ENCODE measurements around the gene THSD4. TPM values are rescaled to one million over a fixed set of nuclear protein-coding genes. Genes with fewer than 3 reads are reported as not detected.
A peak's percentile ranks its signal among the peaks of the same experiment; 100 is the strongest.
"Not testable (repeated sequence)": the region's sequence is repeated elsewhere in the genome, so short reads cannot be mapped to it uniquely, and the experiment has no call there.

THSD4 gene
- total RNA-seq, 1 donor: 50.9 TPM

DNA sequence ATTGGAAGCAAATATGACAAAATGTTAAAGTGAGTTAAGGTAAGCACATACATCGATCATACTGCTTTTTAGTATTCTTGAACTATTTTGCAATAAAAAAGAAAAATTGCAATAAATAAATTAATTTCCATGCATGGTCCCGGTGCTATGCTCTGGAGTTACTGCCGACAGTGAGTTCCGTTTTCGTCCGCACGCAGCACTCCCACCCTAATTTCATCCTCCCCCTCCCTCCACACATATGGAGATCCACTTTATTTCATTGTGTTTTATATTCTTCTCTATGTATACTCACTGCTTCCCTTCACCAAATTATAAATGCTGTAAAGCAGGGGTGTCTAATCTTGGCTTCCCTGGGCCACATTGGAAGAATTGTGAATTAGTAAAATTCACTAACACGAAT is 247.3 kb downstream of the THSD4 start:
- no peak for DNase-seq (ENCODE audit: low read depth)
- no peak overlapping the region for H3K4me3 ChIP-seq (ENCODE audit: low read depth, low read length)
- no peak for TF ChIP-seq CTCF (IDR thresholded peaks at IDR 0.05; ENCODE audit: insufficient read depth, low read length)

DNA sequence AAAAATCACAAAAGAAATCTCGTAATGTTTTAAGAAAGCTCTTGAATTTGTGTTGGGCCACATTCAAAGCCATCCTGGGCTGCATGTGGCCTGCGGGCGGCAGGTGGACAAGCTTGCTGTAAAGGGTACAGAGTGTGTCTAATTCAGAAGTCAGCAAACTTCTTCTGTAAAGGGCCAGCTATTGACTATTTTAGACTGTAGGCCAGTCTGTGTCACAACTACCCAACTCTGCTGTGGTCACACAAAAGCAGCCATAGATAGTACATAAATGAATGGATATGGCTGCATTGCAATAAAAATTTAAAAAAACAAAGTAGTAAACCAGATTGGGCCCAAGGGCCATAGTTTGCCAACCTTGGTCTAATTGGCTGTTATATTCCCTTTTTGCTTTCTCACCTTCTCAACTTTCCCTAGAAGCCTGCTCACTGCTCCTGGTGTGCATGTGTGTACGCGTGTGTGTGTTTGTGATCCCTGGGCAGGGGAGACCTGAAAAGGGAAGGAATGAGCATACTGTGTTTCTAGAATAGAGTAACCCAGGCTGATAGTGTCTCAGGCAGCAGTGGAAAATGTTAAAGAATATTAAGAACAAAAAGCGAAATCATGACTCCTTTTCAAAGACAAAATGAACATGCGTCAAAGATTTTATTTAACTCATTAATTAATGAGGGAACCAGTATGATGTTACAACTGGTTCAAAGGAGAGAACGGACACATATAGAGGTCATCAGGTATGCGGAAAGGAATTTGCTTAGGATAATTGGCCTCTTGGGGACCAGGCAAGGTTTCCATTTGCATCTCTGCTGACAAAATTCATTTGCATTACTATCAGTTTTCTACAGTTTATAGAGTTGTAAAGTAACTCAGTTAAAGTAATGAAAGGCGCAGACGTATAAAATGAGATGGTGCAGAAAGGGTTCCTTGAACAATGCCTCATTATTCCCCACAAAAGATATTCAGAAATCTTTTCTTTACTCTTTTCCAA is 248.0 kb downstream of the THSD4 start:
- TF ChIP-seq CTCF (IDR thresholded peaks at IDR 0.05; ENCODE audit: insufficient read depth, low read length): no peak
- no peak overlapping the region for H3K4me3 ChIP-seq (ENCODE audit: low read depth, low read length)
- DNase-seq (ENCODE audit: low read depth): no peak

DNA sequence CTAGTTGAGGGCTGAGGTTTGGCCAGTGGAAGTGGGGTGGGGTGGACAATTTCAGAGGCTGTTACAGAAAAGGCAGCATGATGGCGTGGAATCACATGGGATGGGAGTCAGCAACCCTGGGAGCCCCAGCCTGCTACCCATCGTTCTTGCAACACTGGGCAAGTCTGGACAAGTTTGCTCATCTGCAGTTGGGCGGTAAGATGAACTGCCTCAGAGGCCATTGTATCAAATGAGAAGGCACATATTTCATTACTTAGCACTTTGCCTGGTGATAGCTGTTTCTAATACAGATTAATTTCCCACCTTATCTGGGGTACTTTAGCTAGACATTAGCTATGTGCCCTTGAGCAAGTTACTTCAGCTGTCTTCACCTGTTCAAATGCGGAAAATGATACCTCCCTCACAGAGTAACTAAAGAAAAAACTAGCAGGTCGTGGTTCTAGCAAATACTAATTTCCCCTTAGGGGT is 248.9 kb downstream of the THSD4 start:
- no peak for DNase-seq (ENCODE audit: low read depth)
- no peak overlapping the region for H3K4me3 ChIP-seq (ENCODE audit: low read depth, low read length)
- no peak for TF ChIP-seq CTCF (IDR thresholded peaks at IDR 0.05; ENCODE audit: insufficient read depth, low read length)

DNA sequence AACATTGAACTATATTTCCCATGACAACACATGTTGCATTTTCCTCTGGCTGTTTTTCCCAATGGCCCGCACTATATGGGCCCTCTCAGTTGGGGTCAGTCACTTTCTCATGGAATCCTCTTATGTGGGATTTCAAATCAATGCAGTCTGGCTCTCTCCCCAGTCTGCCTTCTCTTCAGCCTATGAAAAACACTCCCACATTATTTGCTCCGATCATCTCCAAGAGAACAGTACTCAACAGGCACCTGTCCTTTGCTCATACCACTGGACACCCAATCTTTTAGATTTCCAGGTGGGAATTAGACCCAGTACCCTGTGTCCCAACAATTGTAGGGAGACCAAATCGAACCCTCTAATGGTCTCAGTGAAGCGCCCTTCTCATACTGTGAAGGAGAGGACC is 251.3 kb downstream of the THSD4 start:
- TF ChIP-seq CTCF (IDR thresholded peaks at IDR 0.05; ENCODE audit: insufficient read depth, low read length): no peak
- no peak for DNase-seq (ENCODE audit: low read depth)
- no peak overlapping the region for H3K4me3 ChIP-seq (ENCODE audit: low read depth, low read length)

GRCh38 chr15:71366926-71367325 is 251.7 kb downstream of the THSD4 start:
- no peak for TF ChIP-seq CTCF (IDR thresholded peaks at IDR 0.05; ENCODE audit: insufficient read depth, low read length)
- peak; percentile 40 for DNase-seq (ENCODE audit: low read depth)

DNA sequence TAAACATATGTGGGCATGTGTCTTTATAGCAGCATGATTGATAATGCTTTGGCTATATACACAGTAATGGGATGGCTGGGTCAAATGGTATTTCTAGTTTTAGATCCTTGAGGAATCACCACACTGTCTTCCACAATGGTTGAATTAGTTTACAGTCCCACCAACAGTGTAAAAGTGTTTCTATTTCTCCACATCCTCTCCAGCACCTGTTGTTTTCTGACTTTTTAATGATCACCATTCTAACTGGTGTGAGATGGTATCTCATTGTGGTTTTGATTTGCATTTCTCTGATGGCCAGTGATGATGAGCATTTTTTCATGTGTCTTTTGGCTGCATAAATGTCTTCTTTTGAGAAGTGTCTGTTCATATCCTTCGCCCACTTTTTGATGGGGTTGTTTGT is 252.5 kb downstream of the THSD4 start:
- H3K4me3 ChIP-seq (ENCODE audit: low read depth, low read length); DNase-seq (ENCODE audit: low read depth): not testable (repeated sequence)

More at GRCh38 chr15:71366926-71367325, 251.7 kb downstream of the THSD4 start:
- H3K4me3 ChIP-seq (ENCODE audit: low read depth, low read length): no peak overlapping the region

DNA sequence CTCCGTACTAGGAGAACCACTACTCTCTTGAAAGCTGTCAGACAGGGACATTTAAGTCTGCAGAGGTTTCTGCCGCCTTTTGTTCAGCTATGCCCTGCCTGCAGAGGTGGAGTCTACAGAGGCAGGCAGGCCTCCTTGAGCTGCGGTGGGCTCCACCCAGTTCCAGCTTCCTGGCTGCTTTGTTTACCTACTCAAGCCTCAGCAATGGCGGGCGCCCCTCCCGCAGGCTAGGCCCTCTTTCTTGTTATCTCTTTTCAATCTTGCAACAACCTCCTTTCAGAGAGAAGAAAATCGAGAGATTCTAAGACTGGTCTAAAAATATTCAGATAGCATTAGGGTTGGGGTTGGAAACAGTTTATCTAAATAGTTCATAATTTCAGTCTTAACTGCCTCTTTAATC is 257.5 kb downstream of the THSD4 start:
- H3K4me3 ChIP-seq (ENCODE audit: low read depth, low read length); DNase-seq (ENCODE audit: low read depth): not testable (repeated sequence)

DNA sequence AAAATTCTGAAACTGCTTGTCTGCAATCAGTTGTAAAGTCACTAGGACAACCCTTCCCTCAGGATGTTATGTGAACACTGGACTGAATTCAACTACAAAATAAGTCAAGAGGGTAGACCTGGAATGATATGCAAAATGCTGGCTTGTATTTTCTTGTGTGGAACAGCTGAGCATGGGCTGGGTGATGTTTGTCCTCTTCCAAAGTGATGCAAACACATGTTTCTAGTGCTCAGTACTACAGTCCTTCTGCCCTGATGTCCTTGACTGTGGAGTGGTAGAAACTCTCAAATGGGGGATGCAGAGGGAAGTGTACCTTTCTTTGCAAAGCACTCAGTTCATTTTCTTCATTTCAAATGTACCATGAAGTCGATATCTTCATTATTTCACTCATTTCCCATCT is 258.6 kb downstream of the THSD4 start:
- no peak for DNase-seq (ENCODE audit: low read depth)
- no peak for TF ChIP-seq CTCF (IDR thresholded peaks at IDR 0.05; ENCODE audit: insufficient read depth, low read length)
- H3K4me3 ChIP-seq (ENCODE audit: low read depth, low read length): no peak overlapping the region

All from fibroblast of the aortic adventitia (primary cell).